HG03139 (cell line): ENCODE measurements around the gene PEMT.
A peak's percentile ranks its signal among the peaks of the same experiment; 100 is the strongest.

Experiments used
- ATAC-seq: cut with Tn5 transposase; IDR thresholded peaks from one replicate; pipeline ENCODE4 v1.9.1; 2021; ENCODE audit not compliant: unreplicated experiment

The PEMT gene

GRCh38 chr17:17605083-17605728 lies 13.7 kb upstream of the PEMT start:
- ATAC-seq, result no peak

- no peak for ATAC-seq
Observed at GRCh38 chr17:17603895-17604225, 12.4 kb upstream of the PEMT start.

- no peak for ATAC-seq
Observed at GRCh38 chr17:17603178-17603894, 11.8 kb upstream of the PEMT start.

GRCh38 chr17:17599965-17600364 lies 8.5 kb upstream of the PEMT start:
- no peak for ATAC-seq

GRCh38 chr17:17598003-17598402 lies 6.5 kb upstream of the PEMT start:
- ATAC-seq, result no peak

- ATAC-seq, result no peak
Observed at GRCh38 chr17:17595755-17596154, 4.2 kb upstream of the PEMT start.

GRCh38 chr17:17593222-17593620 lies 1.7 kb upstream of the PEMT start:
- ATAC-seq, result no peak

GRCh38 chr17:17590883-17591354 lies 589 bp downstream of the PEMT start:
- peak; percentile 3 for ATAC-seq

GRCh38 chr17:17590141-17590751 lies 1.3 kb downstream of the PEMT start:
- no peak for ATAC-seq

GRCh38 chr17:17587614-17588337 lies 3.7 kb downstream of the PEMT start:
- ATAC-seq, result no peak

GRCh38 chr17:17582372-17582771 lies 9.1 kb downstream of the PEMT start:
- ATAC-seq, result no peak

GRCh38 chr17:17581509-17581908 lies 10.0 kb downstream of the PEMT start:
- ATAC-seq, result no peak

GRCh38 chr17:17580662-17581470 lies 10.6 kb downstream of the PEMT start:
- ATAC-seq, result no peak

GRCh38 chr17:17579691-17580090 lies 11.8 kb downstream of the PEMT start:
- ATAC-seq, result no peak

GRCh38 chr17:17577373-17577772 lies 14.1 kb downstream of the PEMT start:
- ATAC-seq, result no peak

GRCh38 chr17:17576772-17577234 lies 14.7 kb downstream of the PEMT start:
- ATAC-seq, result no peak

- no peak for ATAC-seq
Observed at GRCh38 chr17:17575360-17576251, 15.9 kb downstream of the PEMT start.

- no peak for ATAC-seq
Observed at GRCh38 chr17:17573912-17574311, 17.6 kb downstream of the PEMT start.

GRCh38 chr17:17572010-17572785 lies 19.3 kb downstream of the PEMT start:
- no peak for ATAC-seq
